Activated T-helper 9 cell treated with anti-CD3 and anti-CD28 coated beads, Interleukin-2, amount 50 U/mL, for 16 hours (primary cell): ENCODE results near the gene PPAN.

Experiments
- DNase-seq: peaks from one replicate; pipeline ENCODE4 v3.0.0-alpha.2; 2020; ENCODE audit warnings: low read depth

Gene PPAN

GRCh38 chr19:10113964-10114650 is 7.9 kb downstream of the PPAN start:
- no peak for DNase-seq

DNA sequence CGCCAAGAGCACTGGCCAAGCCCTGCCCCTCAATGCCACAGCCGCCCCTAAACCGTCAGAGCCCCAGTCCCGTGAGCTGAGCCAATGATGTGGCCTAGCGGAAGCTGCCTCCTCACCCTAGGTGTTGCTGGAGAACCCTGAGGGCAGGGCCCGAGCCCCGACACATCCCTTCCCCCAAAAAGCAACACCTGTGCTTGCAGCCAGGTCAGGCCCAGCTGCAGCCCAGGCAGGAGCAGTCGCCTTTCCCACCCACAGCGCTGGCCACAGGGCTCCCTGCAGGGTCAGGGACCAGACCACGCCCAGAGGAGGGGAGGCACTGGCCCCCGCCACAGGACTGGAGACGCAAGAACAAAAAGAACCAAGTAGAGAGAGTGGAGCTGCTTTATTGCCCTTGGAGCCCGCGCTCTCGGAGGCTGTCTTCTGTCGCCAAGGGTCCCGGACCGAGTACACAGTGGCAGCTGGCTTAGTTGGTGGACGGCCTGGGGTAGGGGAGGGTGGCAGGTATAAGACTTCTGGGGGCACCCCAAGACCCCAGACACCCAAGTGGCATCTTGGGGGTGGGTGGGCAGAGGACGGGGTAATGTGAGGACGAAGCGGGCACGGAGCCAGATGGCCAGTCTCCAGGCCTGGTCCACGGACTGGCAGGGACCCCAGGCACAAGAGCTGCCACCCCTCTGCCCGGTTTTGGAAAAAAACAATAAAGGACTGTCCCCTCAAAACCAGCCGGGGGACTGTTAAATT is 8.7 kb downstream of the PPAN start:
- no peak for DNase-seq

- DNase-seq = no peak
These were observed 9.4 kb downstream of the PPAN start for GRCh38 chr19:10115392-10116084.

GRCh38 chr19:10116085-10116865 is 10.1 kb downstream of the PPAN start:
- no peak for DNase-seq

DNA sequence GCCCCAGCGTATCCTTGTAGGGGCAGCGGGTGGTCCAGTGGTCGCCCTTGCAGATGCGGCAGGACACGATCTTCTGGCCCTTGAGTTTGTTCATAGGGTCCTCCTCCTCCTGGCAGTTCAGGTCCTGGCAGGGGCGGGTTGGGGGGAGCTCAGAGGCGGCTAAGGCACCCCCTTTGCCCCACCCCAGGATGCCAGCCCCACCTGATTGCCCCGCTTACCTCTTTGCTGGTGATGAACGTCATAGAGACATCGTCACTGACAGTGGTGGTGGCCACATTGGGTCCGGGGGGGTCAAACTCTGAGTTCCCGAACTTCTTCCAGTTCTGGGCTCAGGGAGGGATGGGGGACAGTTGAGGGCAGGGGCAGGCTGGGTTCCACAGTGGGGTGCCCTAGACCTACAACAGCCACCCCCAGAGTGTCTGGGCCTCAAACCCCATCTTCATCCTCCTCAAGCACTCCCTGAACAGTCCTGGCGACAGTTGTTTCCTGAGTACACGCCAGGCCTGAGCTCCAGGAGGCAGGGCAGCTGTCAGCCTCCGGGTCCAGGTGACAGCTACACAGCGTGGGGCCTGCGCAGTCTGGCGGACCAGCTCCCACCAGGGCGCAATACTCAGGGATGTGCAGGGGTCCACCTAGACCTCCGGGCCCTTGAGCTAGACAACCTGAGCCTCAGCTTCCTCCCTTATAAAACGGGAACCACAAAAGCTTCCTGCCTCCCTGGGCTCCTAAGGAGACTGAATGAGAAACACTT is 10.9 kb downstream of the PPAN start:
- DNase-seq = no peak

DNA sequence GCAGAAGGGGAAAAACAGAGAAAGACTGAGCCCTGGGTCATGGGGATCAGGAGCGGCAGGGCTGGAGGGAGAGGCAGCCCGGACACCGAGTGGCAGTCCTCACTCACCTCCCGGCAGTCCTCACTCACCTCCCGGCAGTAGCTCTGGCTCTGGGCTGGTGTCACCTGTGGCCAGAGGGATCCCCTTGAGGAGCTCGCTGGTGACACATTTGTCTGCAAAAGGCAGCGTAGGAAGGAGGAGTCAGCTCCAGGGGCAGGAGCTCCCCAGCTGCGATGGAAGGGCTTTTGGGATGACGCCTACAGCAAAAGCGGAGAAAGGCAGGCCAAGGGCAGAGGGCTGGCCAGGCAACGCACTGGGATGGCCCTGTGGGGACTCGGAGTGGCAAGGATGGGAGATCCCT is 12.8 kb downstream of the PPAN start:
- no peak for DNase-seq

DNA sequence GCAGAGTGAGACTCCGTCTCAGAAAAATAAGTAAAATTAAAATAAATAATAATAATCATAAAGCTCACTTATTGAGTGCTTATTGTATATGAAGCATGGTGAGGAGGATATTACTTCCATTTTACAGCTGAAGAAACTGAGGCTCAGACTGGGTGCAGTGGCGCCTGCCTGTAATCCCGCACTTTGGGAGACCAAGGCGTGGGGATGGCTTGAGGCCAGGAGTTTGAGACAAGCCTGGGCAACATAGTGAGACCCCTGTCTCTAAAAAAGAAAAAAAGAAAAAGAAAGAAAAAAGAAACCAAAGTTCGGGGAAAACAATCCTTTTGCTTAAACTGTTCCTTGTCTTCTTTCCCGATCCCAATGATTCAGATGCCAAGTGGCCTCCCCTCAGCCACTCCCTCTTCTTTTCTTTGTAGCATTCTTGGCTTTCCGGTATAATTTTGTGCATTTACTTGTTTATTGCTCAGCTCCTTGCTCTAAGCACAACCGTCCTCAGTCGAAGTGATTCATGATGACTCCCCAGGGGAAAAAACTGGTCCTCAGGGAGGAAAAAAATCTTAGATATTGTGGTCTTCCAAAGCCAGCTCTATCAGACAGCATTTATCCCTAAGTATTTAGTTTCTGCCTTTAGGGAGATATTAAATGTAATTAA is 14.5 kb downstream of the PPAN start:
- DNase-seq = no peak

GRCh38 chr19:10122045-10122444 is 15.9 kb downstream of the PPAN start:
- DNase-seq = no peak

GRCh38 chr19:10124429-10124828 is 18.3 kb downstream of the PPAN start:
- no peak for DNase-seq

DNA sequence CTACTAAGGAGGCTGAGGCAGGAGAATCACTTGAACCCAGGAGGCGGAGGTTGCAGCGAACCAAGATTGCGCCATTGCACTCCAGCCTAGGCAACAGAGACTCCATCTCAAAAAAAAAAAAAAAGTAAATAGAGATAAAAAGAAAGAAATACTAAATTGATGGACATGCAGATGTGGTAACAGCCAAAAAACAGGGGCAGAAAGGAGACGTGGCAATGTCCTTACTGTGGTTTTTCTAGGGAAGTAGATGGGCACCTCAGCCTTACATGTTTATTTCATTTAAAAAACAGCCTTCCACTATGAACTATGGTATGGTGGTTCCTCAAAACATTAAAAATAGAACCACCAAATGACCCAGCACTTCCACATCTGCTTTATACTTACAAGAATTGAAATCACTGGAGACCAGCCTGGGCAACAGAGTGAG is 20.1 kb downstream of the PPAN start:
- DNase-seq = no peak

- no peak for DNase-seq
These were observed 26.7 kb downstream of the PPAN start for GRCh38 chr19:10132905-10133304.

DNA sequence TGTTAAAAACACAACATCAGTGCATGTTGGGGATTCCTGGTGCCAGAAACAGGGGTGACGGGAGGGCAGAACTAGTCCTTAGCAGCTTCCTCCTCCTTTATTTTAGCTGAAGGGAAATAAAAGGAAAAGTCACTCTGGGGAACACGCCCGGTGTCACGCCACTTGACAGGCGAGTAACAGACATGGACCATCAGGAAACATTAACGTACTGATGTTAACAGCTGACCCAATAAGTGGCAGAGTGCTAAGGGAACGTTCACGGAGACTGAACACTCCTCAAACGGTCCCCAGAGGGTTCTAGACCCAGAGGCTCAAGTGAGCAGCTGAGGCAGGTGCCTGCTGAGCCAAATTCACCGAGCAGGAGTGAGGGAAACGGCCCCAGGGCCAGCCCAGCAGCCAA is 27.4 kb downstream of the PPAN start:
- no peak for DNase-seq

- no peak for DNase-seq
These were observed 27.9 kb downstream of the PPAN start for GRCh38 chr19:10134040-10134439.

- DNase-seq = no peak
These were observed 29.6 kb downstream of the PPAN start for GRCh38 chr19:10135551-10136334.

GRCh38 chr19:10136936-10137335 is 30.8 kb downstream of the PPAN start:
- DNase-seq = no peak

- DNase-seq = no peak
These were observed 31.9 kb downstream of the PPAN start for GRCh38 chr19:10137751-10138682.

DNA sequence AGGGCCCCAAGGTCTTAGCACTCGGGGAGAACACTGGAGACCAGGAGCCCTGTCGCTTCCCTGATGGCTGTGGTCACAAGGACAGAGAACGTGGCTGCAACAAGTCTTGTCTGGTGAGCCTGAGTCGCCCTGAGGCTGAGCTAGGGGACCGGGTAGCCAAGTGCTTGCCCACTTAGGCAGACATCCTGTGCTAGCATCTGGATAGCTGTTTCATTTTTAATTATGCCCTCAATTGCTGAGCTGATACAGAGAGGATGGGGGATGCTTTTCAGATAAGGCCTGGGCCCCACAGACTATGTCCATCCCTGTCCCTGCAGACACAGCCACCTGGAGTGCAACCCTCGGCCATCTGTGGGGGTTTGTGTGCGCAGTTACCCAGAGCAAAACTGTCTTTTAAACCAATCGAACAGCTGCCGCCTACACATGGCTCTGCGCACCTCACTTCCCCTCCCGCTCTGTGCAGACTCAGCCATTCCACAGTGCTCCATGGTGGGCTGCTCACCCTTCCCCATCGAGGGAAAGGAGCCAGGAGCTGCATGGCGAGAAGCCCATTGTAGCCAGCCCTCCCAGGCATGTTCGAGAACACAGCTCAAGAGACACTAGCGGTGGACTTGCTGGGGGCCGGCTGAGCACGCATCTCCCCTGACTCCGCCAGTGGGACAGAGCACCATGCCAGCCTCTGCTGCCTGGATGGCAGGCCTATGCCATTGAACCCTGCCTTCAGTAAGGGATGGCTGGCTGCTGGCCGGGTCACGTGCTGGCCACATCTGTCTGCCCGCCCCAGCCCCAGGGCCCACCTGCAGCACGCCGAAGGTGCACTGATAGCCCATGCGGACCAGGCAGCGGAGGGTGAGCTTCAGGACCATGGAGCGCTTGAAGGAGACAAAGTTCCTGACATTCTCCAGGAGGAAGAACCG is 33.0 kb downstream of the PPAN start:
- DNase-seq = no peak

GRCh38 chr19:10139952-10140351 is 33.8 kb downstream of the PPAN start:
- no peak for DNase-seq
